Stimulated activated CD4-positive, alpha-beta T cell treated with anti-CD3 and anti-CD28 coated beads, Interleukin-2, amount 100 ng/mL, for 24 hours (primary cell): ENCODE data around the gene RAB9B.
"Not testable (repeated sequence)": the region's sequence is repeated elsewhere in the genome, so short reads cannot be mapped to it uniquely, and the experiment has no call there.

Source experiments
- DNase-seq, 2 donors: peaks; one replicate each; pipeline ENCODE4 v3.0.0-alpha.2; 2020

RAB9B gene

GRCh38 chrX:103831803-103832544 lies at the start of gene RAB9B:
TSS of gene RAB9B (minus strand) at chrX:103832257. CDS start at chrX:103825784, 6,473 bp downstream.
- DNase-seq = peak; percentile 67

- no peak for DNase-seq
Measured at GRCh38 chrX:103879339-103879738, 47.3 kb upstream of the RAB9B start.

GRCh38 chrX:103878466-103879122 lies 46.5 kb upstream of the RAB9B start:
- DNase-seq = no peak

GRCh38 chrX:103877571-103877970 lies 45.5 kb upstream of the RAB9B start:
- no peak for DNase-seq

- DNase-seq = no peak
Measured at GRCh38 chrX:103864886-103865534, 33.0 kb upstream of the RAB9B start.

GRCh38 chrX:103864149-103864548 lies 32.1 kb upstream of the RAB9B start:
- no peak for DNase-seq

- no peak for DNase-seq
Measured at GRCh38 chrX:103861200-103861599, 29.1 kb upstream of the RAB9B start.

- DNase-seq = no peak
Measured at GRCh38 chrX:103849558-103849957, 17.5 kb upstream of the RAB9B start.

GRCh38 chrX:103847174-103847870 lies 15.3 kb upstream of the RAB9B start:
- no peak for DNase-seq

GRCh38 chrX:103846386-103846785 lies 14.3 kb upstream of the RAB9B start:
- DNase-seq = no peak

GRCh38 chrX:103845165-103845653 lies 13.2 kb upstream of the RAB9B start:
- peak; percentile 62 for DNase-seq

- no peak for DNase-seq
Measured at GRCh38 chrX:103839404-103839803, 7.3 kb upstream of the RAB9B start.

GRCh38 chrX:103831342-103831802 lies 685 bp downstream of the RAB9B start:
- DNase-seq = no peak

- DNase-seq = no peak
Measured at GRCh38 chrX:103830848-103831247, 1.2 kb downstream of the RAB9B start.

- no peak for DNase-seq
Measured at GRCh38 chrX:103828529-103828928, 3.5 kb downstream of the RAB9B start.

GRCh38 chrX:103825881-103826280 lies 6.2 kb downstream of the RAB9B start:
- DNase-seq = no peak

GRCh38 chrX:103823591-103823990 lies 8.5 kb downstream of the RAB9B start:
- no peak for DNase-seq

GRCh38 chrX:103820802-103821201 lies 11.3 kb downstream of the RAB9B start:
- not testable (repeated sequence) for DNase-seq

- no peak for DNase-seq
Measured at GRCh38 chrX:103818842-103819619, 13.0 kb downstream of the RAB9B start.

- no peak for DNase-seq
Measured at GRCh38 chrX:103817502-103817901, 14.6 kb downstream of the RAB9B start.

GRCh38 chrX:103817101-103817500 lies 15.0 kb downstream of the RAB9B start:
- DNase-seq = not testable (repeated sequence)

GRCh38 chrX:103811858-103812257 lies 20.2 kb downstream of the RAB9B start:
- no peak for DNase-seq
